HG03175 (cell line): ENCODE measurements around the gene HILPDA.
A peak's percentile ranks its signal among the peaks of the same experiment; 100 is the strongest.
"Not testable (repeated sequence)": the region's sequence is repeated elsewhere in the genome, so short reads cannot be mapped to it uniquely, and the experiment has no call there.

ENCODE experiments used
- ATAC-seq: cut with Tn5 transposase; IDR thresholded peaks from one replicate; pipeline ENCODE4 v1.9.1; 2021; ENCODE audit warnings: mild to moderate bottlenecking, moderate library complexity; ENCODE audit not compliant: unreplicated experiment

HILPDA gene

GRCh38 chr7:128431221-128431620 lies 24.5 kb upstream of the HILPDA start:
- ATAC-seq, result no peak

- ATAC-seq, result no peak
Measured at GRCh38 chr7:128431754-128432153, 23.9 kb upstream of the HILPDA start.

- ATAC-seq, result no peak
Measured at GRCh38 chr7:128434413-128435326, 21.0 kb upstream of the HILPDA start.

GRCh38 chr7:128435327-128435686 lies 20.4 kb upstream of the HILPDA start:
- ATAC-seq, result no peak

DNA sequence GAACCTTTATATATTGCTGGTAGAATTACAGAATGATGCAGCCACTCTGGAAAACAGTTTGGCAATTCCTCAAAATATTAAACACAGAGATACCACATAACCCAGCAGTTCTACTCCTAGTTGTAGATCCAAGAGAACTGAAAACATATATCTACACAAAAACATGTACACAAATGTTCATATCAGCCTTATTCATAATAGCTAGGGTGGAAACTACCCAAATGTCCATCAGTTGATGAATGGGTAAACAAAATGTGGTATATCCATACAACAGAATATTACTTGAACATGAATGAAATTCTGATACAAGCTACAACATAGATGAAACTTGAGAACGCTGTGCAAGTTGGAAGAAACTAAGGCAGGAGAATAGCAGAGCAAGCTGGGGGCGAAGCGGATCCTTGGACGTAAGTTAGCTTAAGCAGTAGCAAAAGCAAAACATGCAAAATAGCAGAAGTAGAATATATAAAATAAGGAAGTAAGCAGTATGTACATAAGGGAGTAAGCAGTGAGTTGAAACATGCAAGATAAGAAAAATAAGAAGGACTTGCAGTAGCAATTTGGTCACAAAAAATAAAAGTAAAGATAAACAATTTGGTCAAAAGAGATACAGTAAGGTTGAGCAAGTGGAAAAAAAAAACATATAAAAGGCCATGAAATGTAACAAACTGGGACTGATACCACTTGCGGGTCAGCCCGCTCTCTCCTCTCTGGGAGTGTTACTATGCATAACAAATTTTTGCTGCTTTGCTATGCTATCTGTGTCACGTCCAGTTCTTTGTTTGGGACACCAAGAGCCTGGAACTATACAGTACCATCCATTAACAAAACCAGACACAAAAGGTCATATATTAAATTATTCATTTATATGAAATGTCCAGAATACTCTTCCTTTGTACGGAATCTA lies 18.0 kb upstream of the HILPDA start:
- ATAC-seq, result peak; percentile 68

- no peak for ATAC-seq
Measured at GRCh38 chr7:128442356-128442755, 13.3 kb upstream of the HILPDA start.

DNA sequence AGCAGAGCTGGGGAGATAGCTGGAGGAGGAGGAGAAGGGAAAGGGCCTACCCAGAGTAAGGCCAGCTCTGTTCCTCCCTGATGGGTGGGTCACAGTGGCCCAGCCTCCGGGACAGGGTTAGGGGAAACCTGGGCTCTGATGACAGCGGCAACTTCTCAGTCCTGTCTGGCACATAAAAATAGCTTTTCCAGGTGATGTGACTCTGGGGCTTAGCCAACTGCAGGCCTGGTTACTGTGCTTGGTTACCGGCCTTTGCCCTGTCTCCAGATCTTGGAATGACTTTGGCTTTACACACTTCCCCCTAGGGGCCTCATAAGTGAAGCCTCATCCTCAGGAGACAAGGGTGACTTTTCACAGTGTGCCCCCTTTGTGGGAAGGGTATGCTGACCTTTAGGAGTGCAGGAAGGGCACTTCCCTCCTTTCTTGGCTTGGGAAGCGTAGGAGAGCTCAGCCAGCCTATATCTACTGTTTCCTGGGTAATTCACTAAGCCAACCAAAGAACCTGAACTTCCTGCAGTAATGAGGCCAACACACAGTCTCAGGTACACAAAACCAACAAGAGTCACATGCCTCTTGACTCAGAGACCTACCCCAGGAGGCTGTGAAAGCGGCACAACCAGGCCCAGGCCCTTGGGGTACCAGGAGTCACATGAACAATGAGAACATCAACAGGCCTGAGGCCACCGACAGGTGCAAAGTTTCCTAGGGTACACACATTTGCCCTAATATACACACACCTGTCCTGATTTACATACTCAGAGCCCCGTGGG lies 11.7 kb upstream of the HILPDA start:
- no peak for ATAC-seq

GRCh38 chr7:128446306-128446705 lies 9.4 kb upstream of the HILPDA start:
- ATAC-seq, result no peak

DNA sequence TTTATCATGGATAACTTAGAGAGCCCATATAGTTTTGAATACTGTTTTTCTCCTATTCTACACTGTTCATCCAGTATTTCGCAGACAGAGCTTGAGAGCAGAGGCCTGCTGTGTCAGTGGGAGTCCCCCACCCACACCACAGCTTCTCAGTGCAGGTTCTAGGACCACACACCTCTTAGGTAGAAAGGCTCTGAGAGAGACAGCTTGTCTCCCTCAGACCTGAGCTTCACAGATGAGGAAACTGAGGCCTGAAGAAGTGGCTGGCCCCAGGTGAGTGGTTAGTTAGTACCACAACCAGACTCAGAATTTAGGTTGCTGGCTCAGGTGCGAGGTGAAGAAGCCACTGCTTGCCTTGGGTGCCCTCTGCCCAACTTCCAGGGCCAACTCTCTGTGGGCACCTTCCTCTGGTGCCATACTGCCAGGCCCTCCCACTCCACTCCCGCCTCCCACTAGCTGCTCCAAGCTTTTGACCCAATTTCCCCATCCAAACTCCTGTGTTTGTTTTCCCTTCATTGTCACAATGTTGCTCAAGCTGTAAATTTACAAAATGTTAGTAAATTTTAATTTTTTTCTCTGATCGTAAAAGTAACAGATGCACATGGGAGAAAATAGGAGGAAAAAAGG lies 7.6 kb upstream of the HILPDA start:
- no peak for ATAC-seq

GRCh38 chr7:128448751-128449302 lies 6.9 kb upstream of the HILPDA start:
- ATAC-seq, result no peak

DNA sequence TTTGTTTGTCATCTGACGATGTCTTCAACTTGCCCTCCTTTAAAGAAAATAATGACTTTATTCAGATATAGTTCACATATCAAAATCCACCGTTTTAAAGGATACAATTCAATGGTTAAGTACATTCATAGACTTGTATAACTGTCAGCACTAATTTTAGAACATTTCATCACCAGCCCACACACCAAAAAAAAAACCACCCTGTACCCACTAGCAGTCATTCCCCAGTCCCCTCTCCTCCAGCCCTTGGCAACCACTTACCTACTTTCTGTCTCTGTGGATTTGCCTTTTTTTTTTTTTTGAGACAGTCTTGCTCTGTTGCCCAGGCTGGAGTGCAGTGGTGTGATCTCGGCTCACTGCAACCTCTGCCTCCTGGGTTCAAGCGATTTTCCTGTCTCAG lies 5.3 kb upstream of the HILPDA start:
- ATAC-seq, result no peak

DNA sequence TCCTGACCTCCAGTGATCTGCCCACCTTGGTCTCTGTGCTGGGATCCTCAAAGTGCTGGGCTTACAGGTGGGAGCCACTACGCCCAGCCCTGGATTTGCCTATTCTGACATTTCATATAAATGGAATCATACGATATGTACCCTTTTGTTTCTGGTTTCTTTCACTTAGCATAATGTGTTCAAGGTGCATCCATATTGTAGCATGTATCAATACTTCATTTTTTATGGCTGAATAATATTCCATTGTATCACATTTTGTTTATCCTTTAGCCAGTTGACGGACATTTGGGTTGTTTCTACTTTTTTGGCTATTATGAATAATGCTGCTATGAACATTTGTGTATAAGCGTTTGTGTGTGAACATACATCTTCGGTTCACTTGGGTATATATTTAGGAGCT lies 4.8 kb upstream of the HILPDA start:
- ATAC-seq, result no peak

DNA sequence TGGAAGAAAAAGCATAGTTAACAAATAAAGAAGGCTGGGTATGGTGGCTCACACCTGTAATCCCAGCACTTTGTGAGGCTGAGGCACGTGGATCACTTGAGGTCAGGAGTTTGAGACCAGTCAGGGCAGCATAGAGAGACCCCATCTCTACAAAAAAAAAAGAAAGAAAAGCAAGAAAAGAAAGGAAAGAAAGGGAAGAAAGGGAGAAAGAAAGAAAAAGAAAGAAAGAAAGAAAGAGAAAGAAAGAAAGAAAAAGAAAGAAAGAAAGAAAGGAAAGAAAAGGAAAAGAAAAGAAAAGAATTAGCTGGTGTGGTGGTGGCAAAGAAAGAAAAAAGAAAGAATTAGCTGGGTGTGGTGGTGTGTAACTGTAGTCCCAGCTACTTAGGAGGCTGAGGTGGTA lies 3.1 kb upstream of the HILPDA start:
- no peak for ATAC-seq

DNA sequence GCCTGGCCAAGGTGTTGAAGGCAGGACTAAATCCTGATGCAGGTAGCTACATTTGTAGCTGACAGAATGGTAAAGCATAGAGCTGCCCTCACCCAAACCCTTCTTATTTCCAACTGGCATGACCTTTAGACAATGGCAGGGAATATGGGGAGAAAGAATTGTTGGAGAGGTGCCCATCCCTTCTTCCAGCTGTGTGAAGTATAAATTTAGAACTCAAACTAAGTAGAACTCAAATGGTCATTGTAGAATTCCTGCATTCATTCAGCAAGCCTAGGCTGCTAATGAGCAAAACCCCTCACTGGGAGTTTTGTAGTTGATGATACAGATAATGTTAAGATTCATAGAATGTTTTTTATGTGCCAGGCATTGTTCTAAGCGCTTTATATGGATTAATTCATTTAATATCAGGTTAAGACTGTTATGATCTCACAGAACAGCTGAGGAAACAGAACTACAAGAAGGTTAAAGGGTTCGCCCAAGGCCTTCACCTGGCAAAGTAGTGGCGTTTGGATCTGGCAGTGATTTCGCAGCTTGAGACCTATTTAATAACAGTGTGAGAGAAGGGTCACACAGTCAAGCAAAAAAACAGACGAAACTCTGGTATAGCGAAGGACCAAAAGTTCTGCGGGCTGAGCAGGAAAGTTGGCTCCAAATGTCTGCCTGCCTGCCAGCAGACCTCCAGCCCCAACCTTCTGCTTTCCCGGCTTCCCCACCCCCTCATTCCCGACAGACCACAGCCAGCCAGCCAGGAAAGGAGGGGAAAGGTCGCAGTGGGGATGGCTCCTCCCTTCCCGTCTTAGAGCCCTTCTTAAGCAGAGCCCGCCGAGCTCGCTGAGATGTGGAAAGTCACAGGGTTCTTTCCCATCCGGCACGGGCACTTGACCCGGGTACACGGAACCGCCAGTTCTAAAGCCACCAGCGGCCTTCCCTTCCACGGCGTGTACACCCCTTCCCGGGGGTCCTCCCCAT lies 1.6 kb upstream of the HILPDA start:
- ATAC-seq, result no peak

- no peak for ATAC-seq
Measured at GRCh38 chr7:128454808-128455542, 703 bp upstream of the HILPDA start.

- ATAC-seq, result peak; percentile 17
Measured at GRCh38 chr7:128456255-128456725, 612 bp downstream of the HILPDA start.

- ATAC-seq, result not testable (repeated sequence)
Measured at GRCh38 chr7:128457385-128457784, 1.7 kb downstream of the HILPDA start.

GRCh38 chr7:128458956-128459355 lies 3.3 kb downstream of the HILPDA start:
- ATAC-seq, result peak; percentile 32
